Cortex of kidney (tissue), 1 donor: Measurements from ENCODE around the gene KLHL1.
"Not testable (repeated sequence)": the region's sequence is repeated elsewhere in the genome, so short reads cannot be mapped to it uniquely, and the experiment has no call there.

ENCODE experiments used
- DNase-seq: peaks from one replicate; lab custom pipeline; 2025; lab: John Stamatoyannopoulos, UW

The KLHL1 gene, protein sequence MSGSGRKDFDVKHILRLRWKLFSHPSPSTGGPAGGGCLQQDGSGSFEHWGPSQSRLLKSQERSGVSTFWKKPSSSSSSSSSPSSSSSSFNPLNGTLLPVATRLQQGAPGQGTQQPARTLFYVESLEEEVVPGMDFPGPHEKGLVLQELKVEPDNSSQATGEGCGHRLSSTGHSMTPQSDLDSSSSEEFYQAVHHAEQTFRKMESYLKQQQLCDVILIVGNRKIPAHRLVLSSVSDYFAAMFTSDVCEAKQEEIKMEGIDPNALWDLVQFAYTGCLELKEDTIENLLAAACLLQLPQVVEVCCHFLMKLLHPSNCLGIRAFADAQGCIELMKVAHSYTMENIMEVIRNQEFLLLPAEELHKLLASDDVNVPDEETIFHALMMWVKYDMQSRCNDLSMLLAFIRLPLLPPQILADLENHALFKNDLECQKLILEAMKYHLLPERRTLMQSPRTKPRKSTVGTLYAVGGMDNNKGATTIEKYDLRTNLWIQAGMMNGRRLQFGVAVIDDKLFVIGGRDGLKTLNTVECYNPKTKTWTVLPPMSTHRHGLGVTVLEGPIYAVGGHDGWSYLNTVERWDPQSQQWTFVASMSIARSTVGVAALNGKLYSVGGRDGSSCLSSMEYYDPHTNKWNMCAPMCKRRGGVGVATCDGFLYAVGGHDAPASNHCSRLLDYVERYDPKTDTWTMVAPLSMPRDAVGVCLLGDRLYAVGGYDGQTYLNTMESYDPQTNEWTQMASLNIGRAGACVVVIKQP

DNA sequence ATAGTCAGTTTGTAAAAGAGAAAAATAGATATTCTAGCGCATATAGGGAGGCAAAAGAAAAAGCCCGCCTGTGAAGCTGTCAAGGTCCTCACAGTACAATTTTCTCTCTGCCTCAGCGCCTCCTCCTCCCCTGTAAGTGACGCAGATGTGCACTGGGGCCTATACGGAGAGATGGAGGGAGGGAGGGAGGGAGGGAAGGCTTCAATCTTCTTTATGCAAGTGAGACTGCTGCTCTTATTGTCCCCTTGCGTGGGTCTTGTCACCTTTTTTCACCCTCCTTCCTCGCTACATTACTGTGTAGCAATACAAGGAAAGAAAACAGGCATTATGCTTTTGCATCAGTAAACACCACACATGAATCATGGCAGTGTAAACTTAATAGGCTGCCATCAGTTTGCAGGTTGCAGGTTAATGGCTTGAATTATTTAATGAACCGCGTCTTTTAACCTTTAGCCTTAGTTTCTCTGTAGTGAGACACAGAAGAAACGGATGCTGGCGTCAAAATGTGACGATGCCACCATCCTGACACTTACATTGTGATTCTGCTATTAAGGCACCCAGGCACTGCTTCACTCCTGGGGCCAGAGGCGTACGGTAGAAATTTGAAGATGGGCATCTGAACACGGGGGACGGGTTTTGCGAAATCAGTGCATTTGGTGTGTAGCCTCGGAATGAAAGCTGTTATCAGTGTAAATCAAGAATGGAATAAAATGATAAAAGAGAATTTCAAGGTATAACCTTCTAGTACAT is at the start of gene KLHL1:
Gene KLHL1 (minus strand): TSS at position 97 of the 750 bp plus-strand sequence. CDS start 753 bp downstream, outside the sequence.
- no peak for DNase-seq

DNA sequence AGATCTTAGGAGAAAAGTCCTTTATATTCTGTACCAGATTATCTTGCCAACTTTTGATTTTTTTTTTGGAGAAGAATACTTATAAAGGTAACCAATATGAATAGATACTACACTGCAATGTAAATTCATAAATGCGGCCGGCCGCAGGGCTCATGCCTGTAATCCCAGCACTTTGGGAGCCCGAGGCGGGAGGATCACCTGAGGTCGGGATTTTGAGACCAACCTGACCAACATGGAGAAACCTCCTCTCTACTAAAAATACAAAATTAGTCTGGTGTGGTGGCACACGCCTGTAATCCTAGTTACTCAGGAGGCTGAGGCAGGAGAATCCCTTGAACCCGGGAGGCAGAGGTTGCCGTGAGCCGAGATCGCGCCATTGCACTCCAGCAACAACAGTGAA is 34.4 kb upstream of the KLHL1 start:
- not testable (repeated sequence) for DNase-seq

DNA sequence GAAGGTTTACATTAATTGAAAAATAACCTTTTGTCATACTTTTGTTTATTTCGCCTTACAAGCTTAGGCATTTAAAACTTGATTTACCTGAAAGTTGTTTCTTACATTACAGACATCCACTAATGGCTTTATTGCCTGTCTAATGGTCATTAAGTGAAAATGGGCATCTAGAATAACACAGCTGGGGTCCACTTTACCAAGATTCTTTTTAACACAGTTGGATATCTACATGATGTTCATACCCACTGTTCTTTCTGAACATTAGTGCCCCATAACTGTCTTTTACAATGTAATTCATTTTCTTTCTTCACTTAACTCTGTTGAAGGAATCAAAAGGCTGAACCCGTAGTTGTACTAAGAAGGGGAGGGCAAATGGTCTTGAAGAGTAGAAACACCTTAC is 19.8 kb upstream of the KLHL1 start:
- DNase-seq: no peak

DNA sequence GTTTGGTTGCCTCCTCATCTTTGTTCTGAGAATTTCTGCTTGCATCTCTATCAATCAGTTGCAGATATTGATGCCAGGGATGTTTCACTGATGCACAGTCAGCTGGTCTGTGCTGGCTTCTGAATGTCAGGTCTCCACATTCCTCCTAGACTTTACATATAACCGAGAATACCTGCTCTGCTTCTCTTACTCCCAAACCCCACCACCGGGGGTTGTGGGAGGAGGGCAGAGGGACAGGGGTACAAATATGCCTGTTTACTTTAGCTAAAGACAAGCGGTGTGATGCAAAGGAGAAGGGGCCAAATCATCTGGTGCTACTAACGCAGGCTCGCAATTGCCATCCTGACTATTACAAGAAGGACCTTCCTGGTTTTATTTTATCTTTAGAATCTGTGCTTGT is 17.4 kb upstream of the KLHL1 start:
- DNase-seq: no peak

DNA sequence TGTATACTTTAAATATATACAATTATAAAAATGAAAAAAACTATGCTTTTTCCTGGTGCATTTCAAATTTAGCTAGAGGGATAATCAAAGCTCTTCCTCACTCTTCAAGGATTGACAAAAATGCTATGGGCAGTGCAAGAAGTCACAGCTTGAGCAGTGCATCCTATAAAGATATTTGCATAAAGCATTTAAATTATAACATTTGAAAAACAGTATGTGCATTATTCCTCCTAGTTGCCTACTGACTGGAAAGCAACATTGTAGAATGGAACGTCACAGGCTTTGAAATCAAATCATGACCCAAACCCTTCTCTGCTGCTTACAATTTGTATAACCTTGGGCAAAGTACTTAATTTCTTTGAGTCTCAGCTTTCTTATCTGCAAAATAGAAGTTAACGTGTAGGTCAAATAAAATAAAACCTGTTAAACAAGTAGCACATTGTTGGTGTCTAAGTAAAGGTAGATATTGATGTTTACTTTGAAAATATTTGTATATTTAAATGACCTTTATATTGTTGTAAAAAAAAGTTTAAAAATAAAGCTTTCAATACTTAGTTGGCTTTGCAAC is 9.2 kb upstream of the KLHL1 start:
- DNase-seq: no peak

DNA sequence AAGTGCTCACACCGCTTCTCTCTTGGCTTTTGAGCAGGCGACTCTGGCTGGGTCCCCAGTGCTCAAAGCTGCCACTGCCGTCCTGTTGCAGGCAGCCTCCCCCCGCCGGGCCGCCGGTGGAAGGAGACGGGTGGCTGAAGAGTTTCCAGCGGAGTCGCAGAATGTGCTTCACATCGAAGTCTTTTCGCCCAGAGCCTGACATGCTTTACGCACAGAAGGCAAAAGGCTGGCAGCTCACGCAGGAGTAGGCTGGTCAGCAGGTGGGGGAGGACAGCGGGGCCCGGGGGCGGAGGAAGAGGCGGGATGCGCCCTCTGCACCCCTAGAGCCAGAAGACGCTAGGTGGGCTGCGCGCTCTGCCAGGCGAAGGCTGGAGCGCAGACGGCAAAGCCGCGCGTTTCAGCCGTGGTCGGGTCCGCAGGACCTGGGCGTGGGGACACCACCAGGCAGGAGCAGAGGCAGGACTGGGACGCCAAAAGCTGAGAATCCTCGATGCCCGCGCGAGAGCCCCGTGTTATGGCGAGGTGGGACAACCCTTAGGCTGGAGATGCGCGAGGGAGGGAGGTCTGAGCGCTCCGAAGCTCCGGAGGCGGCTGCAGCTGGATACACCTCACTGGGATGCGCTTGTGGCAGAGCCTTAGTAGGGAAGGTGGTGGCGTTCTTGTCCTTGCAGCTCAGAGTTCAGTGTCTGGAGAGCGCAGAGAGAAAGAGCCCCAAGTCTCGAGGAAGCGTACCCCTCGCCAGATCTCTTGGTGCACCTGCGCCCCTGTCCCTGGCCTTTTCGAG is 562 bp downstream of the KLHL1 start, which contains the start of gene ATXN8OS:
Gene ATXN8OS (plus strand): TSS at position 329 of the 784 bp plus-strand sequence.
- DNase-seq: peak; percentile 2

DNA sequence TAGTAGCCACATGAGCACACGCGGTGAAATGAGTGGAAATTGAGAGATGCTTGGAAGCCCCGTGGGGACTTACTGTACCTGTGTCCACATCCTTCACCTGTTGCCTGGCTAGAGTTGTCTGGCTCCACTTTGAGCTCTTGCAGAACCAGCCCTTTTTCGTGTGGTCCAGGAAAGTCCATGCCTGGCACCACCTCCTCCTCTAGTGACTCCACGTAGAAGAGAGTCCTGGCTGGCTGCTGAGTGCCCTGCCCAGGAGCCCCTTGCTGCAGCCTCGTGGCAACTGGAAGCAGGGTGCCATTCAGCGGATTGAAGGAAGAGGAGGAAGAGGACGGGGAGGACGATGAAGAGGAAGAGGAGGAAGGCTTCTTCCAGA is 1.1 kb downstream of the KLHL1 start:
- no peak for DNase-seq

DNA sequence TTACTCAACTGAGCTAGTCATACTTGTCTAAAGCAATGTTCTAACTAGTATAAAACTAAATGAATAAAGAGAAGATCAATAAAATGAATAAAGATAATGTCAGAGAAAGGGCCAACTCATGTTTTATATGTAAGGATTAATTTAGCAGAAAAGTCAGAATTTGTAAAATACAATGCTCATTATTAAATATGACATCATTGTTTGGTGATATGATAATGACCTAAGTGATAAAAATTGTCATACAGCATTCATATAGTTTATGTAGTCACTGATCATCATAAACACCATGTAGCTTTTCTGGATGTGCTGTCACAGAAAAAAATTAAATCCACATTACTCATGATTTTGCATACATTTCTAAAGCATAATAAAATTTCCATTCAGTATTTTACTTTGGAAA is 3.8 kb downstream of the KLHL1 start:
- DNase-seq: no peak

DNA sequence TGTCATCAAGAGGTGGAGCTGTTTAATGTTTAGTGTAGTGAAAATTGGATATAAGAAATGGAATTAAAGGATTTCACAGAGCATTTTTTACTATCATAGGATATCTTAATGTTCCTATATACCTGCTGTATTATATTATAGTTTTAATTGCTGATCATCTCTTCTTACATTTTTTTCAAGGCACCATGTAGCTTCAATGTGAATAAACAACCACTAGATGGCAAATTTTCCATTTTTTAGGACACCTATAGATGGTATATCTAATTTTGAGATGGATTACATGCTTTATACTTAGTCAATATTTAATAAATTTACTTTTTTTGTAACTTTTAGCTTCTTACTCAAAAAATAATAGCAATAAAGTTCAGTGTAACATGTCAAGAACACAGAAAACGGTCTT is 9.6 kb downstream of the KLHL1 start:
- no peak for DNase-seq

DNA sequence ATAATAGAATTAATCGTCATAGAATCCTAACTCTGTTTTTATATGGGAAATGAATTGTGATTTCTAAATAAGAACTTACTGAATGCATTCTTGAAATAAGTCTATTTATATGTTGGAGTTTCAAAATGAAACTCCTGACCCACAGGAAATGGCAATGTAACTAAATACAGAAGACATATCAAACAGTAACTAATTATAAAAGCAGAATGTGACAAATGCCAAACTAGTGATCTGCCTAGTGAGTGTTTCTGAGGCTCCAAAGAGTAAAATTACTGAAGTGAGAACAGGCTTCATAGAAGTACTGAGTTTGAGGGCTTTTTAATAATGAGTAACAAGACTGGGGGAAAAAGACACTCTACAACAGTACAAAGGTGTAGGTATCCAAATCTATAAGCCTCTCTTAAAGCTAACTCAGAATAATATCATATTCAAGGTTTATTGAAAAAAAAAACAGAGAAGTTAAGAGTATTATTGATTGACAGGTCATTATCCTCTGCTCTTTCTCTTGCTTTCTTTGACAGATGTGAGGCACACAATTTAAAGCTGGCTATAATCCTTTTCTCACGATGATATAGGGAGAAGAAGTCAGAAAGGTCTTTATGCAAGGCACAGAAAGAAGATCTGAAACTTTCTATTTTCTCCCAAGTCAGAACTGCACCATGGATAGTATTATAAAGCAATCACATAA is 18.1 kb downstream of the KLHL1 start:
- no peak for DNase-seq

DNA sequence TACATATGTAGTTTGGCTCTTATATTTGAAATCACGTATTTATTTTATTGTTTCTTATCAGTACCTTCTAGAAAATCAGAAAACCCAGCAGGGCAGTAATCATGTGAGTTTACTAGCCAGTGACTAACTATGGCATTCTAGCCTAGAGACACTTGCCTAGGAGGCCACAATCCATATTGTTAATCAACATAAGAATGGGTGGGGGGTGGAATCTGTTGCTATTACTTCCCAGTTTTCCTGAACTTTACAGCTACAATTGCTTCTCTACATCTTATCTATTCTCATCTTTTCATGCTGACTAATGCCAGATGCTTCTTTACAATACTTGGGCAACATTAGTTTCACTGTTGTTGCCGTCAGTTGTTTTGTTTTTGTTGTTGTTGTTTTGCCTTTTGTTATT is 19.3 kb downstream of the KLHL1 start:
- DNase-seq: no peak

DNA sequence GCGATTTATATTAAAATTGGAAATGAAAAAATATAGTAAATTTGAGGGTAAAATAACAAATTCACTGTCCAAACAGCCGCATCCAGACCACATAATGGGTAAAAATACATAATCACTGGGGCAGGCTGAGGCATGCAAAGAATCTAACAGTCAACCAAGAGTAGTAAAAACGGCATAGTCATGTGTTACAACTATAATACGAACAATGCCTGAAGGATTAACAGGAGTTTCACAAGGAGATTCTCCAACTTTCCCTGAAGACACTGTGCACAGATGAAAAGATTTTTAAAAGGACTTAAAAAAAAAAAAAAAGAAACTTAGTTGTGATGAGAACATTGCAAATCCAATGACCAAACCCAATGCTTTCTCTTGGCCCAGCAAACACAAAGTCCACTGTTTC is 21.0 kb downstream of the KLHL1 start:
- DNase-seq: no peak

DNA sequence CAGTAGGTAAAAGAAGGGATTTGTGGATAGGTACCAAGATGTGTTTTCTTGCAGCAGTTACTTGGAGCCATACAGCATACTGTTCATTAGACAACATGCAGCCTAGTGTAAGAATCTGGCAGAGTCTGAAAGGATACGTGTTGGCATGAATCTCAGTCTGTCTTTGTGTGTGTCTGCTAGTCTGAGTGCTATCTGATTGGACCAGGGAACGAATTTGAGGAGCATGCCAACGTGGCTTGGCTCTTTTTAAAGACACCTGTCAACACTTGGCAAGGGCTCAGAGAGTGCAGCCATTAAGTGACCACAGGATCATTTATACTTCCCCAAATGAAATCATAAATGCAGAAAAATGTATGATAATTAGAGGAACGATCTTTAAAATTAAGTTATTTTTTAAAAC is 28.2 kb downstream of the KLHL1 start:
- DNase-seq: no peak

DNA sequence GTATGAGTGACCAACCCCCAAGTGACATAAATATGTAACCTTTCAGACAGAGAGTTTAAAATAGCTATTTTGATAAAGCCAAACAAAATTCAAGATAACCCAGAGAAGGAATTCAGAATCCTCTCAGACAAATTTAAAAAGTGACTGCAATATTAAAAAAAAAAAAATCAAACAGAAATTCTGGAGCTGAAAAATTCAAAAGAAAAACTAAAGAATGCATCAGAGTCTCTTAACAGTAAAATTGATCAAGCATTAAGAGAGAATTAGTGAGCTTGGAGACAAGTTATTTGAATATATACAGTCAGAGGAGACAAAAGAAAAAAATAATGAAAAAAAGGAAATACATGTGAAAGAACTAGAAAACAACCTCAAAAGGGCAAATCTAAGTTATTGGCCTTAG is 53.7 kb downstream of the KLHL1 start:
- no peak for DNase-seq

DNA sequence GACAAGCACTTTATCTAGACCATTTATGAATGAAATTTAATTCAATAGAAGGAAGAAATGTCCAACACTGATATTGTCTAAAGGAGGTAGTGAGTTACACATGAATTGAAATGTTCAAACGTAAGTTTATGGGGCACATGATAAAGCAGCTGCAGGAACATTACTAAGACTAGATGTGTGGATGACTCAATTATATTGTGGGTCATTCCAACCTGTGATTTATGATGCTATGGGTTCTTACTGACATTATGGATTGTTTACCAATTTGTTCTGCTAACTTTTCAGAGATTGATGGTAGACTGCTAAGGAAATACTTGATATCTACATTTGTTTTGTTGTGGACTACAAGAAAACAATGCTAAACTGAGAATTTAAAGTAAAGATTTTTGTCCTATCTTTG is 56.7 kb downstream of the KLHL1 start:
- DNase-seq: no peak

DNA sequence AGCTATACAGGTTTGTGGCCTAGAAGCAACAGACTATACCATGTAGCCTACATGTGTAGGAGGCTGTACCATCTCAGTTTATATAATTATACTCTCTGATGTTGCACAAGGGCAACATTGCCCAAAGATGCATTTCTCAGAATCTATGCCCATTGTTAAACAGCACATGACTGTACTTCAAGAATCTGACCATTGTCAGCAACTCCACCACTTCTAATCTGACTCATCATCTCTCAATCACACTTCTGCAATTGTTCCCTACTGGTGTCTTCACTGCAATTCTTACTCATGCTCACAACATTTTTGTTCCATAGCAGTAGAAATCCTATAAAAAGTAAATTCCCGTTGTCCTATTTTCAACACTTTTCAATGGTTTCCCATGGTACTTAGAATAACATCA is 64.6 kb downstream of the KLHL1 start:
- no peak for DNase-seq

DNA sequence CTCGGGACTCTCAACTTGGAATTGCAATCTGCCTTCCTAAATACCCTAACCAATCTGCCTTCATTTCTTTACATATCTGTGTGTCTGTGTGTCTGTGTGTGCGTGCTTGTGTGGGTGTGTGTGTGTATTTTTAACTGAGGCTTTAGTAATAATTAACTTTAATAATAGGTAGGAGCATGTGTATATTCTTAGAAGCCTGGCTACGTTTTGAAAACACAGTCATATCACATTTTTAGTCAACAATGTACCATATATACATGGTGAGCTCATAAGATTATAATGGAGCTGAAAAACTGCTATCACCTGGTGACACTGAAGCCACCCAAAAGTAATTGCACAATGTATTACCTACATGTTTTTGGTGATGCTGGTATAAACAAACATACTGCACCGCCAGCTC is 66.1 kb downstream of the KLHL1 start:
- no peak for DNase-seq

DNA sequence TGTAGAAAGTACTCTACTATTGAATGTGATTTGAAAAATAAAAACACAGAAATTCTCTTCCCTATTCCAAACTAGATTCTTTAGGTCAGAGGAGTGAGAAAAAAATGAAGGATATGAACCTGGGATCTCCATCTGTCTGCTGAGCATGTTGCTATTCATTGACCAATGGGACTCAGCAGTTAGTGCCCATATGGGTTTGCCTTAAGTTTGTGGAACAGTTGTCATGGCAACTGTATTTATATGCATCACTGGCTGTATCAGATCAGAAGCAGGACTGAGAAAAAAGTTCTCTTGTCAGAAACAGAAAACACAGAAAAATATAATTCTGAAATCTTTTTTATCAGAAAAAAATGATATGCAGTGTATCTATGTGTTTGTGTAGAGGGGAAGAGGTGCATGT is 74.0 kb downstream of the KLHL1 start:
- no peak for DNase-seq

DNA sequence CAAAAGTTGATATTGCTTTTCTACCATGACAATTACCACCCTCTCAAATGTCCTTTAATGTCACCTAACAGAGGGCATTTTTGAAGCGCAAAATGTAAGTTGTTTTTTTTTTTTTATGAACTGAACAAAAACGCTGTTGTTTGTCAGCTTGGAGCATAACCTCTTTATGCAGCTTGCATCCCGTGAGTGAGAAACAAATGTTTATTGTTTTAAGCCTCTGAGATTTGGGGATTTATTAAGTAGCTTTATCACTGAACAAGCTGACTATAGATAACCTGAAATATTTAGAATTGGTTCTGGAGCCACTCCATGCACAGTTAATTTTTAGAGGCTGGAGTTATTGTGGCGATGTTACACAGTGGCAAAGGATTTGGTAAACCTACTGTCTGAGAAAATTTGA is 80.7 kb downstream of the KLHL1 start:
- no peak for DNase-seq

DNA sequence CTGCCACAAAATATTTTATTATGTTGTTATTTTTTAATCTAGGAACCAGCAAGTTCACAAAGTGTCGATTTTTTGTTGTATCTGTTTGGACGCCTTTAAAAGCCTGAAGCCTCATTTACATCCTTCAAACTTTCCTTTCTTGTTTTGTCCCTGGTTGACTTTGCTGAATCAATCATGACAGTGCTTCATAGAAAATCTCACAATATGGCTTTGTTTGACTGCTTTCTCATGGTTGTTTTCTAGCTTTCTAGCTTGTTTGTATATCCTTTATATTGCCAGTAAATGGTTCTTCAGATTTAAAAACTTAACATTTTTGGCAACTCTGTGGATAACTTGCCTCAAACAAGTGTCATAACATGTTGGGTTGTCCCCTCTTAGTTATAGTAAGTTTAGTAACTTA is 84.7 kb downstream of the KLHL1 start:
- no peak for DNase-seq

DNA sequence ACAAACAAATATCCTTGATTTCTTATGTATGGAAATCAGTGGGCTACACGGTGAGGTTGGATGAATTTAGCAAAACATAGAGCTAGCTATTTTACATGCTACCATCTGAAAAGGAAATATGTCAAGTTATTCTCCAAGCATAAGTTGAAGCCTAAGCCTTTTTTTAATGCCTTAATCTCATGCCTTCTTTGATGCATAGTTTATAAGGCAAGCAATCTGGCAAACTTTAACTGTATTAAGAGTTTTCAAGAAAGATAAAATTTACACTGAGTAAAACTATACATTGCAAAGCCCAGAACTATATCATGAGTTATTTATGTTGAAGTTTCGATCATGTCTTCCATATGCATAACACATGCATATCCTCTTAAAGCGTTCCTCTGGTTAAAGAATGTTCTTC is 85.6 kb downstream of the KLHL1 start:
- no peak for DNase-seq
